SK-N-SH (cell line): ENCODE results near the gene ERC2. TPM values are rescaled to one million over a fixed set of nuclear protein-coding genes. Genes with fewer than 3 reads are reported as not detected.

Experiments
- CTCF ChIA-PET: fragments of 300-600, 350-600 bp; formaldehyde crosslinking; extraction: SDS; loops from one replicate; lab custom pipeline; 2021; lab: Yijun Ruan, JAX
- POLR2A ChIA-PET: fragments of 350-600 bp; sonication (Branson Sonifier 250); formaldehyde crosslinking; extraction: SDS; loops from one replicate; lab custom pipeline; 2020; ENCODE audit warnings: antibody characterized with exemption, inconsistent platforms; lab: Yijun Ruan, JAX
- DNase-seq: peaks from one replicate; pipeline ENCODE4 v3.0.0; 2012
- H2AFZ ChIP-seq: fragments of 200-600 bp; sonication (generic); 2 replicates; pipeline ENCODE4 v1.8.1; 2016; ENCODE audit warnings: antibody characterized with exemption, mild to moderate bottlenecking, low read depth
- H3F3A ChIP-seq: fragments of 200-600 bp; sonication (generic); replicated peaks from 2 replicates; pipeline ENCODE3; 2016; ENCODE audit warnings: antibody characterized with exemption, mild to moderate bottlenecking; ENCODE audit not compliant: insufficient read depth
- H3K27ac ChIP-seq, 2 experiments: fragments of 200-500 bp in 1 of 2; fragments of 200-600 bp in 1 of 2; sonication (Bioruptor generic) in 1 of 2; sonication (generic), shearing (Covaris generic) in 1 of 2; 2 replicates each; pipeline versions ENCODE4 v1.5.1 to v1.6.1; 2014 to 2016; ENCODE audit warnings: low read depth in 2 of 2, inconsistent platforms in 1 of 2, low read length in 1 of 2, mild to moderate bottlenecking in 1 of 2, mixed read lengths in 1 of 2
- H3K27me3 ChIP-seq: fragments of 200-600 bp; sonication (generic), shearing (Covaris generic); 2 replicates; pipeline ENCODE4 v1.6.1; 2016; ENCODE audit warnings: mixed run types; ENCODE audit not compliant: insufficient read depth
- H3K36me3 ChIP-seq, 2 experiments: fragments of 200-500 bp in 1 of 2; fragments of 200-600 bp in 1 of 2; sonication (Bioruptor generic) in 1 of 2; sonication (generic) in 1 of 2; replicated peaks in 1 of 2; 2 replicates each; pipeline versions ENCODE3 to v1.5.1; 2014 to 2016; ENCODE audit warnings: low read length in 1 of 2, mild to moderate bottlenecking in 1 of 2; ENCODE audit not compliant: insufficient read depth in 2 of 2, control insufficient read depth in 1 of 2
- H3K4me1 ChIP-seq, 2 experiments: fragments of 200-500 bp in 1 of 2; fragments of 200-600 bp in 1 of 2; sonication (Bioruptor generic) in 1 of 2; sonication (generic), shearing (Covaris generic) in 1 of 2; 2 replicates each; pipeline versions ENCODE4 v1.5.1 to v1.6.1; 2014 to 2016; ENCODE audit warnings: low read depth in 1 of 2, low read length in 1 of 2, mixed run types in 1 of 2; ENCODE audit not compliant: insufficient read depth in 2 of 2, control insufficient read depth in 1 of 2
- H3K4me2 ChIP-seq: fragments of 200-600 bp; sonication (generic), shearing (Covaris generic); 2 replicates; pipeline ENCODE4 v1.6.1; 2017; ENCODE audit warnings: mixed run types
- H3K4me3 ChIP-seq, 2 experiments: fragments of 200-500 bp in 1 of 2; fragments of 200-600 bp in 1 of 2; sonication (Bioruptor generic) in 1 of 2; sonication (generic), shearing (Covaris generic) in 1 of 2; 2 replicates each; pipeline versions ENCODE4 v1.5.1 to v1.8.1; 2014 to 2016; ENCODE audit warnings: low read depth in 2 of 2, inconsistent platforms in 1 of 2, low read length in 1 of 2, mild to moderate bottlenecking in 1 of 2, mixed read lengths in 1 of 2, moderate library complexity in 1 of 2
- H3K79me2 ChIP-seq: fragments of 200-600 bp; sonication (generic); 2 replicates; pipeline ENCODE4 v1.8.1; 2017; ENCODE audit warnings: mild to moderate bottlenecking; ENCODE audit not compliant: insufficient read depth
- H3K9ac ChIP-seq: fragments of 200-600 bp; sonication (generic); 2 replicates; pipeline ENCODE4 v1.6.1; 2017; ENCODE audit warnings: mixed run types
- H3K9me2 ChIP-seq: fragments of 200-600 bp; sonication (generic); 2 replicates; pipeline ENCODE4 v1.6.1; 2017; ENCODE audit warnings: mixed run types
- H3K9me3 ChIP-seq: fragments of 200-600 bp; sonication (generic); 2 replicates; pipeline ENCODE4 v1.6.1; 2017; ENCODE audit warnings: mixed run types, mild to moderate bottlenecking, moderate library complexity
- H4K20me1 ChIP-seq: fragments of 200-600 bp; sonication (generic); 2 replicates; pipeline ENCODE4 v1.6.1; 2017; ENCODE audit warnings: mild to moderate bottlenecking, mixed run types; ENCODE audit not compliant: insufficient read depth
- CTCF ChIP-seq: fragments of 200-600 bp; sonication (generic); IDR thresholded peaks from 2 replicates; pipeline ENCODE4 v1.6.1; 2017; ENCODE audit warnings: antibody characterized with exemption, mild to moderate bottlenecking, moderate library complexity
- EZH2phosphoT487 ChIP-seq: fragments of 200-600 bp; sonication (generic); IDR thresholded peaks from 2 replicates; pipeline ENCODE4 v1.6.1; 2017; ENCODE audit warnings: low read depth, mixed run types, mild to moderate bottlenecking, antibody characterized with exemption, moderate library complexity, borderline replicate concordance
- FOSL2 ChIP-seq: IDR thresholded peaks from 2 replicates; pipeline ENCODE4 v1.4.0; 2012; ENCODE audit warnings: low read depth, mild to moderate bottlenecking, moderate library complexity, borderline replicate concordance
- FOXJ3 ChIP-seq: sonication (generic); formaldehyde crosslinking; IDR thresholded peaks from 2 replicates; pipeline ENCODE4 v1.5.1; 2020; ENCODE audit warnings: mild to moderate bottlenecking, missing genetic modification reagents
- GABPA ChIP-seq: IDR thresholded peaks from 2 replicates; pipeline ENCODE4 v1.4.0; 2012; ENCODE audit warnings: low read depth, mild to moderate bottlenecking
- GATA2 ChIP-seq: sonication (generic); formaldehyde crosslinking; IDR thresholded peaks from 2 replicates; pipeline ENCODE4 v1.5.0; 2020; ENCODE audit warnings: mild to moderate bottlenecking, missing genetic modification reagents
- IRF3 ChIP-seq: fragments of 150-350 bp; IDR thresholded peaks from 2 replicates; pipeline ENCODE4 v1.6.1; 2016; ENCODE audit warnings: mild to moderate bottlenecking, low read depth, low read length
- MAX ChIP-seq: IDR thresholded peaks from 2 replicates; pipeline ENCODE4 v1.4.0; 2012; ENCODE audit warnings: low read depth
- PBX3 ChIP-seq: IDR thresholded peaks from 2 replicates; pipeline ENCODE4; 2012
- RCOR1 ChIP-seq: fragments of 150-350 bp; IDR thresholded peaks from 2 replicates; pipeline ENCODE4 v1.6.1; 2017; ENCODE audit warnings: antibody characterized with exemption, low read length
- REST ChIP-seq: IDR thresholded peaks from 2 replicates; pipeline ENCODE4 v1.6.1; 2012; ENCODE audit warnings: mild to moderate bottlenecking, low read depth, low read length, moderate library complexity
- SMC3 ChIP-seq: IDR thresholded peaks from 2 replicates; pipeline ENCODE4 v1.6.1; 2012; ENCODE audit warnings: low read depth, low read length, improper control_type of control experiment
- TAF1 ChIP-seq: IDR thresholded peaks from 2 replicates; pipeline ENCODE4 v1.6.1; 2012; ENCODE audit warnings: low read depth, mild to moderate bottlenecking, low read length, moderate library complexity, borderline replicate concordance
- TCF12 ChIP-seq: IDR thresholded peaks from 2 replicates; pipeline ENCODE4 v1.4.0; 2012
- TEAD4 ChIP-seq: IDR thresholded peaks from 2 replicates; pipeline ENCODE4 v1.4.0; 2012; ENCODE audit warnings: mild to moderate bottlenecking, borderline replicate concordance; ENCODE audit not compliant: insufficient read depth
- USF1 ChIP-seq: IDR thresholded peaks from 2 replicates; pipeline ENCODE4 v1.4.0; 2012; ENCODE audit warnings: low read depth, borderline replicate concordance
- USF2 ChIP-seq: fragments of 150-350 bp; IDR thresholded peaks from 2 replicates; pipeline ENCODE4 v1.6.1; 2017; ENCODE audit warnings: antibody characterized with exemption, low read length, low read depth, borderline replicate concordance
- YY1 ChIP-seq: IDR thresholded peaks from 2 replicates; pipeline ENCODE4 v1.4.0; 2012; ENCODE audit warnings: low read depth, mild to moderate bottlenecking
- ZBTB33 ChIP-seq: IDR thresholded peaks from 2 replicates; pipeline ENCODE4 v1.4.0; 2012; ENCODE audit warnings: low read depth, borderline replicate concordance
- WGBS: methylation state at CpG from one replicate; pipeline ENCODE4 v1.1.6; 2017; ENCODE audit warnings: low lambda C conversion rate; 5-methylcytosine and 5-hydroxymethylcytosine counted together
- polyA plus RNA-seq, 3 experiments: library from polyadenylated mRNA; depleted of rRNA; stranded (reverse); fragments of >200 nt; gene quantifications; 2 replicates each; pipeline ENCODE4 v1.2.3, GENCODE V29; 2012

ERC2 gene
- polyA plus RNA-seq, 1 of the 3 experiments (the other 2 are of a cell fraction) = 1.6 TPM

- H3K9ac ChIP-seq = no peak overlapping the region
- no peaks in the 10 kb centered on the region for H3K9me2 ChIP-seq
- ChIA-PET CTCF (no interaction called here), POLR2A (no interaction called here)
- H3K36me3 ChIP-seq = no peaks in the 10 kb centered on the region
- H3K4me2 ChIP-seq = no peak overlapping the region
- no peak for TF ChIP-seq TCF12
- no peak for TF ChIP-seq GABPA
- no peak for TF ChIP-seq MAX
- TF ChIP-seq ZBTB33 = no peak
- TF ChIP-seq SMC3 = no peak
- no peak for TF ChIP-seq PBX3
- no peak for TF ChIP-seq EZH2phosphoT487
- no peak for TF ChIP-seq FOXJ3 (CRISPR knock-in tag)
- TF ChIP-seq FOSL2 = no peak
- TF ChIP-seq YY1 = no peak
- no peak for TF ChIP-seq TEAD4
- no peak for TF ChIP-seq TAF1
- TF ChIP-seq CTCF = no peak
- TF ChIP-seq REST = no peak
- no peak for TF ChIP-seq RCOR1
- no peak for TF ChIP-seq USF2
- no peak for TF ChIP-seq USF1
- TF ChIP-seq IRF3 = no peak
- no peak for TF ChIP-seq GATA2 (CRISPR knock-in tag)
- H3K79me2 ChIP-seq = no peaks in the 10 kb centered on the region
- H3K9me3 ChIP-seq = peaks cover 3% of the 10 kb centered on the region; the same call in 1 of the 2 replicates
- no peaks in the 10 kb centered on the region for H3K27me3 ChIP-seq
- no peak overlapping the region for H3K27ac ChIP-seq
- H3K4me3 ChIP-seq = no peak overlapping the region
- WGBS = 73% methylated on average over 2 of the region's 3 CpGs
- H4K20me1 ChIP-seq = no peaks in the 10 kb centered on the region
- no peak for DNase-seq
- no peaks in the 10 kb centered on the region for H3F3A ChIP-seq
- H3K4me1 ChIP-seq = no peaks in the 10 kb centered on the region
- H2AFZ ChIP-seq = no peak overlapping the region
Observed at GRCh38 chr3:55842204-55842603, 626.1 kb downstream of the ERC2 start.
